Neural cell (in vitro differentiated cells): ENCODE data around the gene ITGB1BP2.
"Not testable (repeated sequence)": the region's sequence is repeated elsewhere in the genome, so short reads cannot be mapped to it uniquely, and the experiment has no call there.

Experiments
- CTCF ChIP-seq: fragments of 450-650 bp; IDR thresholded peaks from 2 replicates; pipeline ENCODE4 v1.5.1; 2014; ENCODE audit warnings: antibody characterized with exemption, mild to moderate bottlenecking, moderate library complexity; ENCODE audit not compliant: poor library complexity, severe bottlenecking
- EZH2 ChIP-seq: fragments of 200-600, 300-800 bp; shearing (Covaris generic), sonication (generic); IDR thresholded peaks from 2 replicates; pipeline ENCODE4 v1.6.1; 2014; ENCODE audit warnings: antibody characterized with exemption, low read length, borderline replicate concordance, mild to moderate bottlenecking; ENCODE audit not compliant: insufficient read depth, poor library complexity, severe bottlenecking
- MXI1 ChIP-seq: fragments of 450-650 bp; conservative IDR thresholded peaks from 2 replicates; pipeline ENCODE4 v1.6.1; 2014; ENCODE audit warnings: antibody characterized with exemption, mild to moderate bottlenecking; ENCODE audit not compliant: poor library complexity, severe bottlenecking

DNA sequence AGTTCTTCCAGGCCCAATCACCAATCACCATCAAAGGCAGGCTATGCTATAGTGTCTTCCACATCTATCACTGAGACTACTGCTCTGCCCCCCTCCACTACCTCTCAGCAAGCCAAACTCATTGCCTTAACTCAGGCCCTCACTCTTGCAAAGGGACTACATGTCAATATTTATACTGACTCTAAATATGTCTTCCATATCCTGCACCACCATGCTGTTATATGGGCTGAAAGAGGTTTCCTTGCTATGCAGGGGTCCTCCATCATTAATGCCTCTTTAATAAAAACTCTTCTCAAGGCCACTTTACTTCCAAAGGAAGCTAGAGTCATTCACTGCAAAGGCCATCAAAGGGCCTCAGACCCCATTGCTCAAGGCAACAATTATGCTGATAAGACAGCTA, 32.9 kb upstream of the ITGB1BP2 start:
- TF ChIP-seq CTCF, MXI1, EZH2: not testable (repeated sequence)
